Right renal pelvis (tissue), 4 donors: Measurements from ENCODE around the gene GPRASP2. TPM values are rescaled to one million over a fixed set of nuclear protein-coding genes. Genes with fewer than 3 reads are reported as not detected.
"Not testable (repeated sequence)": the region's sequence is repeated elsewhere in the genome, so short reads cannot be mapped to it uniquely, and the experiment has no call there.

Source experiments
- DNase-seq, 4 donors: peaks; one replicate each; pipeline ENCODE4 v3.0.0-alpha.2; 2013; ENCODE audit warnings: low read depth in 4 of 4, low spot score in 3 of 4, missing footprints in 1 of 4
- polyA plus RNA-seq, 4 donors: library from polyadenylated mRNA; unstranded; fragments of 120-200 nt; gene quantifications; one replicate each; pipeline ENCODE4 v1.2.1, GENCODE V29; 2013; ENCODE audit not compliant: insufficient read length in 4 of 4

Gene GPRASP2
- 10 to 100 TPM; 40.2 to 44.7 (median 40.7) TPM for polyA plus RNA-seq

DNA sequence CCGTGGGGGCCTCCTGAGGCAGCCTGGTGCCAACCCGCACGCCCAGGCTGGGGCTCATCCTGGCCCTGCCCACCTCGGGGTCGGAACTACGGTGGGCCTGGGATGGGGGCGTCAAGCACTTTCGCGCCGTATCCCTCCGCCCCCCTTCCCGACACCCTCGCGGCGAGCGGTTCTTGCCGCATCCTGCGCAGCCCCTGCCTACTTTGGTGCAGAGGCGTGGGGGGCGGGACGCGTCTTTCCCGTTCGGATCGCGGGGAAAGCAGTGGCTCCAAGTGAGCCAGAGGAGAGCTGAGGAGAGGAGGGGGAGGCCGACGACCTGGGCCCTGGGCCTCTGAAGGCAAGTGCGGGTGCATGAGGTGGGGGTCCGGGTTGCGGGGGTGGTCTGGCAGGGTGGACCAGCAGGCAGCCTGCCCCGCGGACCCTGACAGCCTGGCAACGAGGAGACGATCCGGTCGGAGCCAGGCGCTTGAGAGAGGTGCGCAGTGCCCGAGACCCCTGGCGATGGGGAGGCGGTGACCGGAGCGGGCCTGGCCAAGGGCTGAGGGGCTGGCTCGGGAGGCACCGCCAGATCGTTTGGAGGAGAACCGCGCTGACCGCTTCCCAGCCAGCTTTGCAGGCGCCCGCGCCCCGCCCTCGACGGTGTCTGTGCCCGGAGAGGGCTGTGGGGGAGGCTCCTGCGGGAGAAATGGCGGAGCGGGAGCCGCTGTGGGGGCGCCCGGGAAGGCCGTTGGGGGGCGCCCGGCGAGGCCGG, at the start of gene GPRASP2:
Gene GPRASP2 (plus strand): TSS at position 233 of the 751 bp plus-strand sequence. CDS start 2,422 bp downstream, outside the sequence.
- peak in 1 of 4 donors; percentile 37 for DNase-seq

DNA sequence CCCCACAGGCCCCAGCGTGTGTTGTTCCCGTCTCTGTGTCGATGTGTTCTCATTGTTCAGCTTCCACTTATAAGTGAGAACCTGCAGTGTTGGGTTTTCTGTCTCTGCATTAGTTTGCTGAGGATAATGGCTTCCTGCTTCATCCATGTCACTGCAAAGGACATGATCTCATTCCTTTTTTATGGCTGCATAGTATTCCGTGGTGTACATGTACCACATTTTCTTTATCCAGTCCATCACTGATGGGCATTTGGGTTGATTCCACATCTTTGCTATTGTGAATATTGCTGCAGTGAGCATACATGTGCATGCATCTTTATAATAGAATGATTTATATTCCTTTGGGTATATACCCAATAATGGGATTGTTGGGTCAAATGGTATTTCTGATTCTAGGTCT, 48.4 kb upstream of the GPRASP2 start:
- DNase-seq = not testable (repeated sequence)

DNA sequence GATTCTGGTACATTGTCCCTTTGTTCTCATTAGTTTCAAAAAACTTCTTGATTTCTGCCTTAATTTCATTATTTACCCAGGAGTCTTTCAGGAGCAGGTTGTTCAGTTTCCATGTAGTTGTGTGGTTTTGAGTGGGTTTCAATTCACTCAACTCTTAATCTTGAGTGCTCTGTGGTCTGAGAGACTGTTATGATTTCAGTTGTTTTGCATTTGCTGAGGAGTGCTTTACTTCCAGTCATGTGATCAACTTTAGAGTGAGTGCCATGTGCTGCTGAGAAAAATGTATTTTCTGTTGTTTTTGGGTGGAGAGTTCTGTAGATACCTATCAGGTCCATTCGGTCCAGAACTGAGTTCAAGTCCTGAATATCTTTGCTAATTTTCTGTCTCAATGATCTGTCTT, 45.2 kb upstream of the GPRASP2 start:
- not testable (repeated sequence) for DNase-seq

GRCh38 chrX:102669526-102669925, 42.7 kb upstream of the GPRASP2 start:
- no peak for DNase-seq

DNA sequence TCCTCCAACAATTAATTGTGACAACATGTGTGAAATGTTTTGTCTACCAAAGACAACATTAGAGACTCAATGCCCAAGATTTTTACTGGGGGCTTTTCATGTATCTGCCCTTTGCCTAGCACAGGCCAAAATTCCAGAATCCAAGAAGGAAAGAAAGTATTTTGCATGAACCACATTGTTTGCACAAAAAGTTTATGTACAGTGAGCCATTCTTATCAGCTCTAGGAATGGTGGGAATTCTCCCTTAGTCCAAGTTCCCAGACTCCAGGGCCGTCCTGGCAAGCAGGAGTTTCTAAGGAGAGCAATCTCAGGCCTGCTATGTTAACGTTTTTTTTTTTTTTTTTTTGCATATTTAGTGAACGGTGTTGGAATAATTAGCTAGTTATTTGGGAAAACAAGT, 39.4 kb upstream of the GPRASP2 start:
- DNase-seq = no peak

- DNase-seq = not testable (repeated sequence)
These were observed 34.8 kb upstream of the GPRASP2 start for GRCh38 chrX:102677479-102677878.

DNA sequence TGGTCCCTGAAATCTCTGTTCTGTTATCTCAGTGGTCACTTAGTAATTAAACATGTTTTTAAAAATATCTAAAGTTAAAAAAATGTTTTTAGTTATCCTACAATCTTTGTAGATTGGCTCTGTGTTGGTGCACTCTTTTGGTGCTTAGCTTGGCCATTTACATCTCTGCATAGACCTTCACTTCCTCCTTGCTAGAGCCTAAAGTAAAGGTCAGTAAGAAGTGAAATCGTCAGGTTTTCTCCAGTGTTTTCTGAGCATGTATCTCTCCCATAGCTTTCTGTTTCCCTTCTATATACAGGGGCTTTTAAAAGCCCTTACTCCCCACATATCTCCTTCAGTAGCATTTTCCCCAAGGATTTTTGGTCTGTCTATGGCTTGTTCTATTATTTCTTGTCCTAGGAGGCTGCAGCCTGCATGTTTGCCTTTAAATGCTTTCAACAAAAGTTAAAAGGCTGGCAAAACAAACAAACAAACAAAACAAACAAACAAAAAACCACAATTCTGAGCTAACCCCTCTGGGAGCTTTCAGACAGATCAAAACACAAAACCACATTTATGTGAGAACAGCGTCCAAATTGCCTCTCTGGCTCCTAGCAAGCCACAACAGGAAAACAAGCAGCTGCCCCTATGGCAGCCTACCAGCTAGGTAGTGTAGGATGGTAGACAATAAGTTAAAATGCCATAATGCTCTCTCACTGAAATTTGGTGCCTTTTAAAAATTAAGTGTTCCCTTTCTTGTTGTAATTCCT, 27.3 kb upstream of the GPRASP2 start:
- no peak for DNase-seq

DNA sequence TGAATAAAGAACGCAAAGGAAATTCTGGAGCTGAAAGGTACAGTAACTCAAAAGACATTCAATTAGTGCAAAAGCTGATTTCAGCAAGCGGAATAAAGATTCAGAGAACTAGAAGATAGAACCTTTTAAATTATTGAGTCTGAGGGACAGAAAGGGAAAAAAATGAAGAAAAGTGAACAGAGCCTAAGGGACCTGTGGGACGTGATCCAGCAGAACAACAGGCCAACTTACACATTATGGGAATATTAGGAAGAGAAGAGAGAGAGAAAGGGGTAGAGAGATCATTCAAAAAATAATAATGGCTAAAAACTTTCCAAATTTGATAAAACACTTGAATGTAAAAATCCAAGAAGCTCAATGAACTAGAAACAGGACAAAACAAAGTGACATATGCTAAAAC, 17.5 kb upstream of the GPRASP2 start:
- DNase-seq = no peak

- DNase-seq = no peak
These were observed 15.9 kb upstream of the GPRASP2 start for GRCh38 chrX:102696306-102696705.

DNA sequence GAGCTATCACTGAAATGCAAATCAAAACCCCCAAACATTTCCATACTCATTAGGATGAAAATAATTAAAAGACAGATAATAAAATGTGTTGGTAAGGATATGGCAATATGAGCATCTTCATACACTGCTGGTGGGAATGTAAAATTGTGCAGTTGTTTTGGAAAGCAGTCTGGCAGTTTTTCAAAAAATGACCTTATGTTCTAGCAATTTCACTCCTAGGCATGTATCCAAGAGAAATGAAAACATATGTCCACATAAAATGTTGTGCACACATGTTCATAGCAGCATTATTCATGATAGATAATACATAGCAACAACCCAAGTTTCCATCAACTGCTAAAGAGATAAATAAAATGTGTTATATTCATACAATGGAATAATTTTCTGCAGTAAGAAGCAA, 14.8 kb upstream of the GPRASP2 start:
- no peak for DNase-seq

DNA sequence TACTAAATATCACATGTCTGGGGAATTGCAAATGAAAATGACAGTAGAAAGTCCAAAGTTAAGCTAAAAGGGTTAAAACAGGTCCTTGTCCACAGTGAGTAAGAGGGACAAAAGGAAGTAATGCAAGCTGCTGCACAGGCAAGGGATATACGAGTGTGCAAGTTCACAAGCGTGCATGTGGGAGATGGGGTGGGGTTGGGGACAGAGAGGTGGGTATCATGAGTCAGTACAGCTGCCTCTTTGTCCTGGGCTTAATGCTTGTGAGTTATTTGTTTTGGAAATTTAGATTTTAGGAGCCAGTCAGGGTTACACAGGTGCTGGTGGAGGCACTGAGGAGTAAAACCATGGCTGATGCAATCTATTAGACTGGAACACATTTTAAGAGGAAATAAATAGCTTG, 3.3 kb upstream of the GPRASP2 start:
- no peak for DNase-seq

DNA sequence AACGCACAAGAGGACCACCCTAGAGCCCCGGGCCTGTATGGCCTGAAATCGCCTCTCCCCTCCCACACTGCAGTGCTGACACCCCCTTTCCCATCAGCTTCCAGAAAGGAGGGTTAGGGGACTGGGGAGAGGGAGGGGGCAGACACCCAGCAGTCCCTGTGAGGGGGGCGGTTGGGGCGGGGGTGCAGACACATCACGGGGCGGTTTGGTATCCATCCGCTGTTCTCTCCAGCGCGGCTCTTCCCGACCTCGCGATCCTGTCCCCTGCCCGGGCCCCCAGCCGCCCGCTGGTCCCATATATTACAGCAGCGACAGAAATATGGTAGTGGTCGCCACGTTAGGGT, 404 bp upstream of the GPRASP2 start:
- DNase-seq = peak in 1 of 4 donors; percentile 13

GRCh38 chrX:102712981-102713625, 855 bp downstream of the GPRASP2 start:
- peak in 1 of 4 donors; percentile 54 for DNase-seq

- DNase-seq = no peak
These were observed 2.7 kb downstream of the GPRASP2 start for GRCh38 chrX:102714994-102715393.

DNA sequence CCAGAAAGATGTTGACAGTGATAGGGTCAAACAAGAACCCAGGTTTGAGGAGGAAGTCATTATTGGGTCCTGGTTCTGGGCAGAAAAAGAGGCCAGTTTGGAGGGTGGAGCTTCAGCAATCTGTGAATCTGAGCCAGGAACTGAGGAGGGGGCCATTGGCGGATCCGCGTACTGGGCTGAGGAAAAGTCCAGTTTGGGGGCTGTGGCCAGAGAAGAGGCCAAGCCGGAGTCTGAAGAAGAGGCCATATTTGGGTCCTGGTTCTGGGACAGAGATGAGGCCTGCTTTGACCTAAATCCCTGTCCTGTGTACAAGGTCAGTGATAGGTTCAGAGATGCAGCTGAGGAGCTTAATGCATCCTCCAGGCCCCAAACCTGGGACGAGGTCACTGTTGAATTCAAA, 3.7 kb downstream of the GPRASP2 start:
- no peak for DNase-seq

GRCh38 chrX:102720237-102721168, 8.3 kb downstream of the GPRASP2 start, which contains the start of gene GPRASP3:
TSS of gene GPRASP3 (plus strand) at chrX:102720743. CDS start at chrX:102748996, 28,253 bp downstream.
- DNase-seq = peak in 1 of 4 donors; percentile 53

- DNase-seq = not testable (repeated sequence)
These were observed 8.9 kb downstream of the GPRASP2 start for GRCh38 chrX:102721169-102721506.

DNA sequence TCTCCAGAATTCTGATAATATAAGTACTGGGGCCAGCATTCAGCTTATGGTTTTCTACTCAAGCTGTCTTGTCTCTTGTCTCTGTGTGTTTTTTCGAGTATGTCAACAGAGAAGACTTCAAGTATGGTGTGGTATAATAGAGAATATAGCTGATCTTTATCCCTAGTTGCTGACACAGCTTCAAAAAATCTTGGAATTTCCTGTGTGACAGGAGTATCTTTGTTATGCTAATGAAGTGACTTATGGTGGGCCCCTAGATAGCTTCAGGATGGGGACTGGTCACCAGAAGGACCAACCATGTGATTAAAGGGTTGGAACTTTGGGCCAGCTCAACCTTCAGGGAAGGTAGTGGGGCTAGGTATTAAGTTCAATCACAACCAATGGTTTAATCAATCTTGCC, 11.2 kb downstream of the GPRASP2 start:
- no peak for DNase-seq

DNA sequence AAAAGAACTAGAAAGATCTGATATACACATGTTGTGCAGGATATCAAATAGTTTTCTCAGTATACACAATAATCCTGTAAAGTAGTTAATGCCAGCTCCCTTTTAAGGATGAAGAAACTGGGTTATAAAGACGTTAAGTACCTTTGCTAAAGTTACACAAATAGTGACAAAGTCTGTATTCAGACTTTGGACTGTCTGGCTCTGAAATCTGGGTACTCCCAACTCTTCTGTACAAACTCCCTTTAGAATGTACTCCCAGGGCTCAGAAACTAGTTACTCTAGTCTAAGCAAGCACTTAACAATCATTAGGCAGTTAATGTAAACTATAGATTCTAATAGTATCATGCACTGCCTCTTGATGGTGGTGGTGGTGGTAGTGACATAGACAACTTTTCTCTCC, 15.5 kb downstream of the GPRASP2 start:
- DNase-seq = no peak

GRCh38 chrX:102728646-102729045, 16.4 kb downstream of the GPRASP2 start:
- no peak for DNase-seq
